Effector CD4-positive, alpha-beta T cell (primary cell): Measurements from ENCODE around the gene PLXNA2.
A peak's percentile ranks its signal among the peaks of the same experiment; 100 is the strongest.

Experiments
- DNase-seq: peaks from one replicate; pipeline ENCODE4 v3.0.0-alpha.2; 2020

The PLXNA2 gene

GRCh38 chr1:208136459-208137182, 107.6 kb downstream of the PLXNA2 start:
- no peak for DNase-seq

DNA sequence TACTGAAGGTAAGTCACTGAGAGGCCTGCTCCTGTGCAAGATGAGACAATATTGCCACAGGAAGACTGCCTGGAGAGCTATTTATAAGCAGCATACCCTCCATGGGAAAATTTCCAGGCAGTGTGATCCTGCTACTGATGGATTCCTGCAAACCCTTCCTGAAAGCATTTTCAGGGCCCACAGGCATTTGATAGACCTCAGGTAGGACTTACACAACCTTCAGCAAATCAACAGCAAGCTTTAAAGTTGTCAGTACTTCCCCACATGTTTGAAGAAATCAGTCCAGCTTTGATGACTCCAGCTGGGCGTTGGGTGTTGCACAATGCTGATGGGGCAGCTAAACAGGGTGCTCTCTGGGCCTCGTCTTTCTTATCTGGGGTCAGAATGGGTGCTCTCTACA, 108.8 kb downstream of the PLXNA2 start:
- DNase-seq = no peak

GRCh38 chr1:208134491-208134890, 109.7 kb downstream of the PLXNA2 start:
- DNase-seq = no peak

GRCh38 chr1:208133355-208133754, 110.8 kb downstream of the PLXNA2 start:
- DNase-seq = no peak

DNA sequence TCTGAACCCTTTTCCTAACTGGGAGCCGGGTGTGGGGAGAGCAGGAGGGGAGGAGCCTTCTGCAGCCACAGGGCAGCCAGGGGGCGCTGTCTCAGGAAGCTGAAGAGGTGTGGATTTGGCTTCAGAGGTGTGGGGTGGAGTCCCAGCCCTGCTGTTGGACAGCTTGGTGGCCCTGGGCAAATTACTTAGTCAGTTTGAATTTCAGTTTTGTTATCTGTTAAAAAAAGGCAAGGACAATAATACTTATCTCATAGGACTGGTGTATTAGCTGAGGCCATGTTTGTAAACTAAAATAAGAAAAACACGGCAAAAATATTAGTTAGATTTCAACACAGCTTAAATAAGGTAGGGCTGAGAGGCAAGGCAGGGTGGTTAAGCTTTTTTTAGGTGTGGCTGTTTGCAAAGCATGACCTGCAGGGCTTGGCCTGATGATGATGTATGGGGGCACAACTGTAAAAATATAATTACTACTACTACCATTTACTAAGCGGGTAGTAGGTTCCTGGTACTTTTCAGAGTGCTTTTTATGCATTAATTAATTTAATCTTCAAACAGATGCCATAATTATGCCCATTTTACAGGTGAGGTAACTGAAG, 111.8 kb downstream of the PLXNA2 start:
- peak; percentile 14 for DNase-seq

DNA sequence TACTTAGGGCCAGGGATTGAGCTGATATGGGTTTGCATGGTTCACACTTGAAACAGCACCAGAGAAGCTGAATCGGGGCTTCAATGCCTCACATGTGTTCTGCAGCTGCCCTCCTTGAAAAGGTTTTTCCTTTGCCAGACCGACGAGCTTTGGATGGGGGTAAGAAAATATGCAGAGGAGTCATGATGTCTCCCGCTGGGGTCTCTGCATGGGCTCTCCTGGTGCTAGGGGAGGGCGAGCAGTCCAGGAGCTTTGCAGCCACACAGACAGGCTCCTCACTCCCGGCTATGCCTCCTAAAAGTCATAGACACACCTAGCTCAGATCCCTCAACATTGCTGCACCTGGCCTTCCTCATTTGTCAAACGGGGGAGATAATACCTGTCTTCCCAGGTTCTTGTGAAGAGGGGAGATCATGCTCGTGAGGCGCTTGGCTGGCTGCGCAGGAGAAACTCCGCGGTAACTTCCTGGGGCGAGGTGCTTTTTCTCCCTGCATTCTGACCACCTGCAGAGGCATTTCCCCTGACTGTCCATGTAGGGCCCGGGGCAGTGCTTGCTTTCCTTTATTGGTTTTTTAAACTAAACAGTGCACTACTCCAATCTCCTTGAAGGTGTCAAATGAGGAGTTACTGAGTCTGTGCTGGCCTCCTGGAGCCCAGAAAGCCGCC, 112.4 kb downstream of the PLXNA2 start:
- no peak for DNase-seq

GRCh38 chr1:208129487-208129886, 114.7 kb downstream of the PLXNA2 start:
- no peak for DNase-seq

GRCh38 chr1:208129060-208129459, 115.1 kb downstream of the PLXNA2 start:
- no peak for DNase-seq

- DNase-seq = no peak
Measured at GRCh38 chr1:208127792-208128529, 116.2 kb downstream of the PLXNA2 start.

- no peak for DNase-seq
Measured at GRCh38 chr1:208127284-208127683, 116.9 kb downstream of the PLXNA2 start.

DNA sequence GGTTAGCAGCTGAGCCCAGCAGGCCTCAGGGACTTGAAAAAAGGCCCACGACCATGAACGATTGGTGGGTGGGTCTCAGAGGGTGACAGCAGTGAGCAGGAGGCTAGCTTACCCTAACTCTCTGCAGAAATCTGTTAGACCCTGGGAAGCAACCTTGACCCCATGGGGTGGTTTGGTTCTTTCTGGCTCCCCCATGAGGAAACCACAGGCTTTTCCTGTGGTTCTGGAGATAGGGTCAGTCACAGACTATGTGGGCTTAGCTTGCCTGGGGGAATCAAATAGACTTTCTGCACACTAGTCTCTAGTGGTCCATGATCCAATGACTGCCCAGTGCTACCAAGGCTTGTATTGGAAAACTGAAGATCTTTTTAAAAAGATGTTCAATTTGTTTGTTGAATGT, 118.1 kb downstream of the PLXNA2 start:
- no peak for DNase-seq

- DNase-seq = no peak
Measured at GRCh38 chr1:208122612-208123358, 121.4 kb downstream of the PLXNA2 start.

- DNase-seq = no peak
Measured at GRCh38 chr1:208121813-208122364, 122.3 kb downstream of the PLXNA2 start.

DNA sequence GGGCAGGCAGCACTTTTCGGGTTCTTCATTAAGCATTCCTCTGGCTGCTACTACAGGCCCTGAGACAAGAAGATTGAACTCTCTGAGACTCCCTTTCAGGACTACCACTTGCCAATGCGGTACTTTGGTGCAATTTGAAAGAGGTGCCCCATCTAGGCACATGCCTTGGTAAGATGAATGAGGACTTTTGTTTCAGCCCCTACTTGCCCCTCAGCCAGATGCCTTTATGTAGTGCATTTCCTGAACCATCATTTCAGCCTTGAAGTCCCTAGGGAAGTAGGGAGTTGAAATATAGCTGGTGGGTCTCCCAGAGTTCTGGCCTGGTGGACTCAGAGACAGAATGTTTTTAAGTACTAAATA, 123.8 kb downstream of the PLXNA2 start:
- DNase-seq = no peak

- DNase-seq = no peak
Measured at GRCh38 chr1:208118841-208119606, 125.2 kb downstream of the PLXNA2 start.

DNA sequence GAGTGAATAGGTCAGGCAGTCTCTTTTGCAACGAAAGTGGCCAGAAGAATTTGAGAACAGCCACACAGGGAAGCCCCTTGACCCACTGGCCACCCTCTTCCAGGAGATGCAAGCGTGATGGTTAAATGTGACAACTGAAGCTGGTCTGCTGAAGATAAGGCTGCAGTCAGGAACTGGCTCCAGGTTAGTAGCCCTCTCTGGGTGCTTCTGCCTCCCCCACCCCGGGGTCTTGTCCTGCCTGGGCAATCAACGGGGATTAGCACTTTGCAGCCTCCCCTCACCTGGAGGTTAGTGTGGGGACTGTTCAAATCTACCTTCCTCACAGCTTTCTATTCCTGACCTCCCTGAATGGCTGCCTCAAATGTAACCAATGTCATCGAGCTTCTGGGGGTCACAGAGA, 125.9 kb downstream of the PLXNA2 start:
- DNase-seq = no peak

GRCh38 chr1:208117826-208118225, 126.4 kb downstream of the PLXNA2 start:
- no peak for DNase-seq

GRCh38 chr1:208117409-208117808, 126.8 kb downstream of the PLXNA2 start:
- DNase-seq = no peak

GRCh38 chr1:208115924-208116640, 128.1 kb downstream of the PLXNA2 start:
- no peak for DNase-seq

GRCh38 chr1:208113011-208113410, 131.2 kb downstream of the PLXNA2 start:
- no peak for DNase-seq

DNA sequence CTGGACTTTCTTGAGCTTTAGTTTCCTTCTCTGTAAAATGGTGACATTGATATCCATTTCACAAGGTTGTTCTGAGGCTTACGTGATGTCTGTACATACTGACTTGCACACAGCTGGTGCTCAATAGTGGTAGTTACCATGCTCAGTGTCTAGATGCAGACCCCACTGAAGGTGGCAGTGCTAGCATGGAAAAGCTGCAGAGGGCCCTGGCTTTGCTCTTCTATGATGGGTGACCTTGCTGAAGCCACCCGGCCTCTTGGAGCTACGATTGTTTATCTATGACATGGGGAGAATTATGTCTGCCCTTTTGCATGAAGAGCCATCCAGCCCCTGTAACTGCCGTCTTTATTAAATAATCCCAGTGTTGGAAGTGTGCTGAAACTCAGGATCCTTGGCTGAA, 131.8 kb downstream of the PLXNA2 start:
- no peak for DNase-seq
